Glutamatergic neuron (in vitro differentiated cells): ENCODE data around the gene RGS16. TPM values are rescaled to one million over a fixed set of nuclear protein-coding genes. Genes with fewer than 3 reads are reported as not detected.

Experiments used
- DNase-seq: peaks from one replicate; pipeline ENCODE4 v3.0.0; 2022
- H3K27ac Mint-ChIP-seq: one replicate; pipeline ENCODE4 v1.8.0; 2020; ENCODE audit warnings: mild to moderate bottlenecking, mixed read lengths, inconsistent platforms; ENCODE audit not compliant: unreplicated experiment
- H3K27me3 Mint-ChIP-seq: one replicate; pipeline ENCODE4 v1.8.0; 2020; ENCODE audit warnings: mild to moderate bottlenecking, moderate library complexity, mixed read lengths, inconsistent platforms; ENCODE audit not compliant: unreplicated experiment
- H3K36me3 Mint-ChIP-seq: one replicate; pipeline ENCODE4 v1.8.0; 2020; ENCODE audit warnings: mild to moderate bottlenecking, mixed read lengths, inconsistent platforms; ENCODE audit not compliant: unreplicated experiment
- H3K4me1 Mint-ChIP-seq: one replicate; pipeline ENCODE4 v1.8.0; 2020; ENCODE audit warnings: mild to moderate bottlenecking, low read depth, mixed read lengths, inconsistent platforms; ENCODE audit not compliant: unreplicated experiment
- H3K4me3 Mint-ChIP-seq: one replicate; pipeline ENCODE4 v1.8.0; 2020; ENCODE audit warnings: mild to moderate bottlenecking, mixed read lengths, inconsistent platforms; ENCODE audit not compliant: unreplicated experiment
- H3K9me3 Mint-ChIP-seq: one replicate; pipeline ENCODE4 v1.8.0; 2020; ENCODE audit warnings: mild to moderate bottlenecking, moderate library complexity, mixed read lengths, inconsistent platforms; ENCODE audit not compliant: unreplicated experiment
- CTCF ChIP-seq: fragments of 200-600 bp; sonication (generic); IDR thresholded peaks from one replicate; pipeline ENCODE4 v1.5.0; 2021; ENCODE audit not compliant: partially characterized antibody, unreplicated experiment
- total RNA-seq: library from RNA; stranded (reverse); fragmentation: NEBNext Ultra II Directional; extraction: Animal tissue kit (Norgen Biotek cat#: 25700); gene quantifications from one replicate; pipeline ENCODE4 v1.2.1, GENCODE V29; 2021; ENCODE audit not compliant: unreplicated experiment

Gene RGS16
- total RNA-seq, 1 donor from 2014 or later = 37.2 TPM

DNA sequence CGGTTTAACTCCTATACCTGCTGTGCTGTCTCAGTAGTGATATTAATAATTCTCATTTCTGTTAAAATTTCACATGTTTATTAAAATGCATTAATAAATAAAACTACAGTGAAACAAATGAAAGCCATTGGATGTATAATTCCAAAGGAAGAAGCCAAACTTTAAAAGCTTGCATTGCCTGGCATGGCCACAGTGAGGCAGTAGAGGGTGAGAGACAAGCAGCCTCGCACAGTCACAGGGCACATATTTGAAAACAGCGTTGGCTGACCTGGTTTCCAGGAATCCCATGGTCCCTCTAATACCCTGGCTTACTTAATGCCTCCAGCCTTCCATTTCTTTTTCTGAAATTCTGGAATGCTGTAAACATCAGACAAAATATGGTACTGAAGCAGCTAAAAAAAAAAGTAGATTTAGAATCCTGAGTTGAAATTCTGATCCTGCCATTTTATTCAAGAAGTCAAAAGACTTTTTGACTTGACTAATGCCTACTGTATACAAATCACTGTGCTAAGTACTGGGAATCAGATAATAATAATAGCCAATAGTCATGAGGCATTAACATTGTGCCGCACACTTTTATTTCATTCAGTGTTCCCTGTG, 8.4 kb downstream of the RGS16 start:
- Mint-ChIP-seq H3K4me1 (peaks cover 5% of the 10 kb centered on the region), H3K36me3 (no peaks in the 10 kb centered on the region), H3K9me3 (no peaks in the 10 kb centered on the region), H3K27ac (no peak overlapping the region), H3K27me3 (peaks cover 8% of the 10 kb centered on the region), H3K4me3 (no peak overlapping the region)
- DNase-seq = peak; percentile 82
- TF ChIP-seq CTCF = peak; percentile 79

DNA sequence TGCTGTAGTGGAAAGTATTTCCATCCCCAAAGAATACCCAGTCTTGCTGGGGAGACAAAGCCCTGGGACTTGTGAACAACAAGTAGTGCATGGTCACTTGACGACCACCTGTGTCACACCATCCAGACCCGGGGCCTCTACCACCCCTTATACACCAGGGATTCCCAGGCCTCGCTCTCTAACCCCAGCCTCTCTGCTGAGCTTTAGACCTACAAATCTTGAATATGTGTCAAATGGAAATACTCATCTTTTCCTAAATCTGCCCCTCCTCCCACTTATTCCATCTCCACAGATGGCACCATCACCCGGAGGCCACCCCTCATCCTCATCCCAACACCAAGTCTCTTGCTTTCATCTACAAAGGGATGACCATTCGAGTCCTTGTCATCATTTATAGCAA, 14.3 kb downstream of the RGS16 start:
- H3K4me3 Mint-ChIP-seq = peak overlapping the region; percentile 3
- no peak for DNase-seq
- peaks cover 4% of the 10 kb centered on the region for H3K27me3 Mint-ChIP-seq
- no peaks in the 10 kb centered on the region for H3K9me3 Mint-ChIP-seq
- no peaks in the 10 kb centered on the region for H3K36me3 Mint-ChIP-seq
- TF ChIP-seq CTCF = no peak
- peaks cover 5% of the 10 kb centered on the region for H3K4me1 Mint-ChIP-seq
- H3K27ac Mint-ChIP-seq = no peak overlapping the region

GRCh38 chr1:182589520-182589919, 14.7 kb downstream of the RGS16 start:
- Mint-ChIP-seq H3K27me3 (peaks cover 4% of the 10 kb centered on the region), H3K4me1 (peaks cover 4% of the 10 kb centered on the region), H3K4me3 (peak overlapping the region; percentile 86), H3K36me3 (no peaks in the 10 kb centered on the region), H3K9me3 (no peaks in the 10 kb centered on the region), H3K27ac (no peak overlapping the region)
- DNase-seq = no peak
- TF ChIP-seq CTCF = no peak

- Mint-ChIP-seq H3K36me3 (no peaks in the 10 kb centered on the region), H3K27ac (peak within 1 kb of the TSS; percentile 26), H3K4me3 (peak within 1 kb of the TSS; percentile 86), H3K27me3 (peaks cover 4% of the 10 kb centered on the region), H3K9me3 (no peaks in the 10 kb centered on the region), H3K4me1 (peaks cover 4% of the 10 kb centered on the region)
- TF ChIP-seq CTCF = no peak
- no peak for DNase-seq
Measured at GRCh38 chr1:182588500-182589396, 15.4 kb downstream of the RGS16 start, which contains the start of gene RNASEL. RNASEL (minus strand) TSS chr1:182589256; CDS start chr1:182586806, 2,450 bp downstream.
